OCI-LY7 (cell line): ENCODE measurements around the gene OAS1. TPM values are rescaled to one million over a fixed set of nuclear protein-coding genes. Genes with fewer than 3 reads are reported as not detected.

Experiments
- BruUV-seq: library from RNA; stranded (reverse); fragments of 400-500 nt; replicated peaks from 2 replicates; lab custom pipeline; 2021; lab: Mats Ljungman, UMichigan
- CTCF ChIA-PET: fragments of 300-600 bp; sonication (Branson Sonifier 250); formaldehyde crosslinking; loops from one replicate; lab custom pipeline; 2022; ENCODE audit warnings: antibody characterized with exemption; ENCODE audit not compliant: unreplicated experiment; lab: Charles Lee
- POLR2A ChIA-PET: fragments of 300-600 bp; sonication (Branson Sonifier 250); formaldehyde crosslinking; loops from one replicate; lab custom pipeline; 2022; ENCODE audit warnings: antibody characterized with exemption; lab: Charles Lee
- DNase-seq: peaks from one replicate; pipeline ENCODE4 v3.0.0-alpha.2; 2015; ENCODE audit warnings: low spot score
- H2AFZ ChIP-seq: fragments of 200-600 bp; sonication (generic), shearing (Covaris generic); 2 replicates; pipeline ENCODE4 v1.6.1; 2014; ENCODE audit warnings: mild to moderate bottlenecking, antibody characterized with exemption, low read length, moderate library complexity
- H3K27ac ChIP-seq: fragments of 200-600 bp; sonication (generic); 2 replicates; pipeline ENCODE4 v1.5.1; 2014; ENCODE audit warnings: mixed run types, low read depth, mild to moderate bottlenecking, moderate library complexity, low read length, inconsistent platforms; ENCODE audit not compliant: poor library complexity, severe bottlenecking
- H3K36me3 ChIP-seq: fragments of 200-600 bp; sonication (generic); 2 replicates; pipeline ENCODE4 v1.6.1; 2014; ENCODE audit warnings: mild to moderate bottlenecking, antibody characterized with exemption, low read length, moderate library complexity, mixed read lengths; ENCODE audit not compliant: insufficient read depth
- H3K4me1 ChIP-seq: fragments of 200-600 bp; sonication (generic); 2 replicates; pipeline ENCODE4 v1.5.1; 2014; ENCODE audit warnings: mild to moderate bottlenecking, low read length; ENCODE audit not compliant: insufficient read depth, poor library complexity, severe bottlenecking
- H3K4me2 ChIP-seq: fragments of 200-600 bp; sonication (generic); 2 replicates; pipeline ENCODE4 v1.6.1; 2014; ENCODE audit warnings: mild to moderate bottlenecking, low read length
- H3K4me3 ChIP-seq: fragments of 200-600 bp; sonication (generic); 2 replicates; pipeline ENCODE4 v1.5.1; 2014; ENCODE audit warnings: mild to moderate bottlenecking, low read depth, low read length; ENCODE audit not compliant: poor library complexity, severe bottlenecking
- H3K79me2 ChIP-seq: fragments of 200-600 bp; sonication (generic); 2 replicates; pipeline ENCODE4 v1.6.1; 2016; ENCODE audit warnings: low read depth, mild to moderate bottlenecking, low read length, moderate library complexity, mixed read lengths; ENCODE audit not compliant: insufficient read depth
- H3K9me2 ChIP-seq: fragments of 200-600 bp; sonication (generic); 2 replicates; pipeline ENCODE4 v1.6.1; 2016; ENCODE audit warnings: mild to moderate bottlenecking, low read length, mixed read lengths; ENCODE audit not compliant: insufficient read depth
- H3K9me3 ChIP-seq: fragments of 200-600 bp; sonication (generic); 2 replicates; pipeline ENCODE4 v1.6.1; 2014; ENCODE audit warnings: mild to moderate bottlenecking, mixed run types, low read length, mixed read lengths
- H4K20me1 ChIP-seq: fragments of 200-600 bp; sonication (generic); 2 replicates; pipeline ENCODE4 v1.6.1; 2014; ENCODE audit warnings: mild to moderate bottlenecking, antibody characterized with exemption, low read length, moderate library complexity, mixed read lengths; ENCODE audit not compliant: insufficient read depth
- EZH2phosphoT487 ChIP-seq: fragments of 200-600 bp; sonication (generic); IDR thresholded peaks from 2 replicates; pipeline ENCODE4 v1.6.1; 2018; ENCODE audit warnings: low read depth, borderline replicate concordance, mild to moderate bottlenecking, mixed run types, antibody characterized with exemption, low read length, moderate library complexity, mixed read lengths
- intact Hi-C: fragments of 100-400 bp; cut with micrococcal nuclease; formaldehyde crosslinking; loops from one replicate; pipeline ENCODE4 v1.10.0; 2022; ENCODE audit not compliant: unreplicated experiment
- total RNA-seq, 2 experiments: library from RNA; depleted of rRNA in 1 of 2; stranded (reverse); fragments of >200 nt in 1 of 2; shearing (Covaris generic) in 1 of 2; gene quantifications; 2 replicates each; pipeline ENCODE4 v1.2.3, GENCODE V29; 2014 to 2022
- TF ChIP-seq, protein P1 (sequence below): fragments of 200-600 bp; sonication (generic); conservative IDR thresholded peaks from 2 replicates; pipeline ENCODE4 v1.5.1; 2014; ENCODE audit warnings: mild to moderate bottlenecking, antibody characterized with exemption, low read length, moderate library complexity, mixed read lengths

Gene OAS1
- total RNA-seq, 2 experiments from 2014 or later, result 49.6 to 56.3 TPM

- no TSS peak for BruUV-seq
- ChIA-PET POLR2A (interaction anchor here (1.4 to 4.5 kb wide), 2 partner anchors 20 to 74 kb away, joined by 3 to 35 read pairs; partner anchors contain the start of gene OAS2), CTCF (no interaction called here)
- H3K27ac ChIP-seq, result peak overlapping the region; percentile 34
- no peaks in the 10 kb centered on the region for H3K9me3 ChIP-seq
- no peak overlapping the region for H3K4me2 ChIP-seq
- intact Hi-C loops, result loop anchor here (5.0 to 10.0 kb wide), 2 partner anchors 220 to 248 kb away; no protein-coding TSS in a partner anchor
- H3K4me1 ChIP-seq, result peaks cover 73% of the 10 kb centered on the region
- no peaks in the 10 kb centered on the region for H3K9me2 ChIP-seq
- no peak for DNase-seq
- no peaks in the 10 kb centered on the region for H4K20me1 ChIP-seq
- peaks cover 3% of the 10 kb centered on the region for H3K36me3 ChIP-seq
- H2AFZ ChIP-seq, result peak overlapping the region; percentile 46; the same call in 1 of the 2 replicates
- H3K79me2 ChIP-seq, result peaks cover 17% of the 10 kb centered on the region; the same call in 1 of the 2 replicates
- no peak for TF ChIP-seq EZH2phosphoT487
- TF ChIP-seq, protein P1, sequence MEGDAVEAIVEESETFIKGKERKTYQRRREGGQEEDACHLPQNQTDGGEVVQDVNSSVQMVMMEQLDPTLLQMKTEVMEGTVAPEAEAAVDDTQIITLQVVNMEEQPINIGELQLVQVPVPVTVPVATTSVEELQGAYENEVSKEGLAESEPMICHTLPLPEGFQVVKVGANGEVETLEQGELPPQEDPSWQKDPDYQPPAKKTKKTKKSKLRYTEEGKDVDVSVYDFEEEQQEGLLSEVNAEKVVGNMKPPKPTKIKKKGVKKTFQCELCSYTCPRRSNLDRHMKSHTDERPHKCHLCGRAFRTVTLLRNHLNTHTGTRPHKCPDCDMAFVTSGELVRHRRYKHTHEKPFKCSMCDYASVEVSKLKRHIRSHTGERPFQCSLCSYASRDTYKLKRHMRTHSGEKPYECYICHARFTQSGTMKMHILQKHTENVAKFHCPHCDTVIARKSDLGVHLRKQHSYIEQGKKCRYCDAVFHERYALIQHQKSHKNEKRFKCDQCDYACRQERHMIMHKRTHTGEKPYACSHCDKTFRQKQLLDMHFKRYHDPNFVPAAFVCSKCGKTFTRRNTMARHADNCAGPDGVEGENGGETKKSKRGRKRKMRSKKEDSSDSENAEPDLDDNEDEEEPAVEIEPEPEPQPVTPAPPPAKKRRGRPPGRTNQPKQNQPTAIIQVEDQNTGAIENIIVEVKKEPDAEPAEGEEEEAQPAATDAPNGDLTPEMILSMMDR, result no peak
- no peak overlapping the region for H3K4me3 ChIP-seq
Observed at GRCh38 chr12:112904571-112904970, 2.2 kb upstream of the OAS1 start.

- TF ChIP-seq EZH2phosphoT487, result no peak
- TF ChIP-seq, protein P1, result no peak
- no TSS peak for BruUV-seq
- no peak overlapping the region for H3K4me3 ChIP-seq
- peak overlapping the region; percentile 23; the same call in 1 of the 2 replicates for H2AFZ ChIP-seq
- peaks cover 21% of the 10 kb centered on the region; the same call in 1 of the 2 replicates for H3K79me2 ChIP-seq
- no peak for DNase-seq
- peak overlapping the region; percentile 85 for H3K4me2 ChIP-seq
- peaks cover 13% of the 10 kb centered on the region for H3K36me3 ChIP-seq
- H3K27ac ChIP-seq, result peak overlapping the region; percentile 85
- H3K9me2 ChIP-seq, result no peaks in the 10 kb centered on the region
- H3K4me1 ChIP-seq, result peaks cover 74% of the 10 kb centered on the region
- CTCF ChIA-PET, result interaction anchor here (2.0 kb wide), 1 partner anchor 72 kb away, joined by 9 read pairs; the partner anchor contains the start of gene OAS2
- POLR2A ChIA-PET, result interaction anchor here (0.7 to 4.5 kb wide), 5 partner anchors 19 to 79 kb away, joined by 3 to 35 read pairs (median 4); partner anchors contain the start of gene OAS2
- no peaks in the 10 kb centered on the region for H3K9me3 ChIP-seq
- intact Hi-C loops, result loop anchor here (2.0 to 10.0 kb wide), 2 partner anchors 33 to 219 kb away; partner anchors contain the start of gene OAS3
- no peaks in the 10 kb centered on the region for H4K20me1 ChIP-seq
Observed at GRCh38 chr12:112905451-112906089, 1.2 kb upstream of the OAS1 start.
